ENCODE results near the gene LSR. TPM values are rescaled to one million over a fixed set of nuclear protein-coding genes. Genes with fewer than 3 reads are reported as not detected.

Gene LSR
- total and polyA plus RNA-seq, 8 donors = 50.6 to 130 (median 61.4) TPM

DNA sequence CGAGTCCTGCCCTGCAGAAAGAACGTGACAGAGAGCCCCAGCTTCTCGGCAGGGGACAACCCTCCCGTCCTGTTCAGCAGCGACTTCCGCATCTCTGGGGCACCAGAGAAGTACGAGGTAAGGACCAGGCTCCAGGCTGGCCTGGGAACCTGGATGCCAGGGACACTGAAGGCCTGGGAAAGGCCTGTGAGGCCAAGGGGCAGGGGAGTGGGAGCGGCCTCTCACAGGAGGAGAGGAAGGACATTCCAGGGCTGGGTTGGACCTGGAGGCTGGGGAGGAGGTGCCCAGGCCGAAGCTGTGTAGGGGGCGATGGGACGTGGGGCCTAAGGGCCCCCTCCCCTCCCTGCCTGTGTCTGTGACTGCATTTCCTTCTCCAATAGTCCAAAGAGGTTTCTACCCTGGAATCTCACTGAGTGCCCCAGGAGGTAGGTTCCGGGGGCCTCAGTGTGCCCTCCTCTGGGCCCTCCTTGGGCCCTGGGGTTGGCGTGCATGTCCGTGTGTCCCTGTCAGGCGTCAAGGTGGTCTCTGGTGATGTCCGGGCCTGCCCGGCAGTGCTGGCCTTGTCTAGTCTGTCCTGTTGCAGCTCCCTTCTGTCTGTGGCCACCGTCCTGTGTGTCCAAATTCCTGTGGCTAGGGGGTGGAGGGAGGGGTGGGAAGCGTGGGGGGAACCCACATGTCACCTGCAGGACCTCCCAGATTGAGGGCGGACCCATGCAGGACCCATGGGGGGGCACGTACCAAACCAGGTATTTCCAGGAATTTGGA lies 63.3 kb downstream of the LSR start:
- ATAC-seq (peak; percentile 20), DNase-seq (peak in 1 of 4 donors; percentile 66)
- Histone ChIP-seq H3K36me3 (no peaks in the 10 kb centered on the region), H3K4me3 (no peak overlapping the region), H3K27me3 (peaks cover 0 to 9% of the 10 kb centered on the region in 2 donors), H3K4me1 (peaks cover 0 to 10% of the 10 kb centered on the region in 2 donors), H3K9me3 (no peaks in the 10 kb centered on the region), H3K27ac (no peak overlapping the region)
- intact Hi-C loops (cut with DNase I) = no loop called here
- TF ChIP-seq, protein P1, sequence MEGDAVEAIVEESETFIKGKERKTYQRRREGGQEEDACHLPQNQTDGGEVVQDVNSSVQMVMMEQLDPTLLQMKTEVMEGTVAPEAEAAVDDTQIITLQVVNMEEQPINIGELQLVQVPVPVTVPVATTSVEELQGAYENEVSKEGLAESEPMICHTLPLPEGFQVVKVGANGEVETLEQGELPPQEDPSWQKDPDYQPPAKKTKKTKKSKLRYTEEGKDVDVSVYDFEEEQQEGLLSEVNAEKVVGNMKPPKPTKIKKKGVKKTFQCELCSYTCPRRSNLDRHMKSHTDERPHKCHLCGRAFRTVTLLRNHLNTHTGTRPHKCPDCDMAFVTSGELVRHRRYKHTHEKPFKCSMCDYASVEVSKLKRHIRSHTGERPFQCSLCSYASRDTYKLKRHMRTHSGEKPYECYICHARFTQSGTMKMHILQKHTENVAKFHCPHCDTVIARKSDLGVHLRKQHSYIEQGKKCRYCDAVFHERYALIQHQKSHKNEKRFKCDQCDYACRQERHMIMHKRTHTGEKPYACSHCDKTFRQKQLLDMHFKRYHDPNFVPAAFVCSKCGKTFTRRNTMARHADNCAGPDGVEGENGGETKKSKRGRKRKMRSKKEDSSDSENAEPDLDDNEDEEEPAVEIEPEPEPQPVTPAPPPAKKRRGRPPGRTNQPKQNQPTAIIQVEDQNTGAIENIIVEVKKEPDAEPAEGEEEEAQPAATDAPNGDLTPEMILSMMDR (IDR thresholded peaks at IDR 0.05) = no peak

DNA sequence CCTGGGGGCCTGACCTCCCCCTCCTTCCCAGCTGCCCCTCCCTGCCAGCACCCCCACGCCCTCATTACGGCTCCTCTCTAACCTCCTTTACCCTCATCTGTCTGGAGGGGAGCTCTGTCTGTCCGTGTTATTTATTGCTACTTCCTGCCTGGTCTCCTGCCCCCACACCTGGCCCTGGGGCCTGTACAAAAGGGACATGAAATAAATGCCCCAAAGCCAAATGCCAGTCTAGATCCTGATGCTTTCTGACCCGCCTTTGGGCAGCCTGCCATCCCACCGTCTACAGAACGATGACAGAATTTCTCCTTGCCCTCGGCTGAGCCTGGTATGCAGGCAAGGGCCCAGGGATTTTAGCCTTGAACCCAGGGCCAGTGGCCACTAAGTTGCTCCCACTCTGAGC lies 64.8 kb downstream of the LSR start:
- Histone ChIP-seq H3K27ac (no peak overlapping the region), H3K4me3 (no peak overlapping the region), H3K27me3 (peaks cover 0 to 9% of the 10 kb centered on the region in 2 donors), H3K4me1 (peaks cover 0 to 23% of the 10 kb centered on the region in 2 donors), H3K9me3 (no peaks in the 10 kb centered on the region), H3K36me3 (no peaks in the 10 kb centered on the region)
- DNase-seq (peak in 1 of 4 donors; percentile 28), ATAC-seq (no peak)
- intact Hi-C loops (cut with DNase I) = no loop called here
- TF ChIP-seq, protein P1 (IDR thresholded peaks at IDR 0.05) = no peak

DNA sequence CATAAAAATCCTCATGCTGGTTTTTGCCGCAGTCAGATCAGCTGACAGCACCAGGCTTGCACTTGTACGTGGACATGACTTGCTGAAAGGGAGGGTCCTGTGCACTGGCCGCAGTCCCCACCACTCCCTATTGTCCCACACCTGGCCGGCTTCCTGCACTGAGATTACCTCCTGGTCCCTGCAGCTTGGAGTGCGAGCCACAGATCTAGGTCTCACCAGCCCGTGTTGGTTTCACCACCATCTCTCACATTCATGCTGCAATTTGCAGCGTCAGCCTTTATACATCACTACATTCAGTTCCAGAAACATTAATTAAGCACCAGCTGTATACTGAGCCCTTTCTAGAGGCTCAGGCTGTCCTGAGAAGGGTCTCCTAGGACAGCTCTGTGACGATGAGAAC lies 65.2 kb downstream of the LSR start:
- TF ChIP-seq, protein P1 (IDR thresholded peaks at IDR 0.05) = no peak
- peaks cover 0 to 9% of the 10 kb centered on the region in 2 donors for H3K27me3 ChIP-seq
- H3K4me1 ChIP-seq = peaks cover 0 to 27% of the 10 kb centered on the region in 2 donors
- intact Hi-C loops (cut with DNase I) = no loop called here
- DNase-seq = no peak
- H3K4me3 ChIP-seq = no peak overlapping the region
- H3K9me3 ChIP-seq = no peaks in the 10 kb centered on the region
- H3K36me3 ChIP-seq = no peaks in the 10 kb centered on the region
- no peak for ATAC-seq
- H3K27ac ChIP-seq = no peak overlapping the region

DNA sequence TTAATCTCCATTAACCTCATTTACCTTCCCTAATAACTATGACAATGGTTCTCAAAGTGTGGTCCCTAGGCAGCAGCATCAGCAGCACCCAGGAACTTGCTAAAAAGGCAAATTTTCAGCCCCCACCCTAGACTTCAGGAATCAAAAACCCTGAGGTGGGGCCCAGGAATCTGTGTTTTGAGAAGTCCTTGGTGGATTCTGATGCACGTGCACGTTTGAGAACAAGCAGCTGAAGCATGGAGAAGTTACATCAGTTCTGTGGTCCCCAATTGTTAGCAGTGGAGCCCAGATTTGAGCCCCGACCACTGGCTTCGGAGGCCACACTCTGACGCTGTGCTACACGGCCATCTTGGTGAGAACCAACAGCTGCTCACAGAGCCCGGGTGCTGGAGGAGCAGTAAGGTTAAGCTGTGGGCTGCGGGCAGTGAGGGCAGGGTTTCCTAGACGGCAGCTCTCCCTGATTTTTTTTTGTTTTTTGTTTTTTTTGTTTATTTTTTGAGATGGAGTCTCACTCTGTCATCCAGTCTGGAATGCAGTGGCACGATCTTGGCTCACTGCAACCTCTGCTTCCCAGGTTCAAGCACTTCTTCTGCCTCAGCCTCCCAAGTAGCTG lies 66.2 kb downstream of the LSR start:
- no peak overlapping the region for H3K4me3 ChIP-seq
- intact Hi-C loops (cut with DNase I) = no loop called here
- TF ChIP-seq, protein P1 (IDR thresholded peaks at IDR 0.05) = no peak

DNA sequence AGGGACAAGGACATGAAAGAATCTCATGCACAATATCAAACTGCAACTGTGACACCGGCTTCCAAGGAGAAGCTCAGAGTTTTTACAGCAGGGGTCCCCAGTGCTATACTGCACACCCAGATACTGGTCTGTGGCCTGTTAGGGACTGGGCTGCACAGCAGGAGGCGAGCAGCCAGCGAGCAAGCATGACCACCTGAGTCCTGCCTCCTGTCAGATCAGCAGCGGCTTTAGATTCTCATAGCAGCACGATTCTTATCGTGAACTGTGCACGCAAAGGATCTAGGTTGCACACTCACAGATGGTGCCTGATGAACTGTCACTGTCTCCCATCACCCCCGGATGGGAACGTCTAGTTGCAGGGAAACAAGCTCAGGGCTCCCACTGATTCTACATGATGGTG lies 67.1 kb downstream of the LSR start:
- ATAC-seq (no peak), DNase-seq (peak in 1 of 4 donors; percentile 13)
- TF ChIP-seq, protein P1 (IDR thresholded peaks at IDR 0.05) = no peak
- Histone ChIP-seq H3K4me3 (no peak overlapping the region), H3K9me3 (no peaks in the 10 kb centered on the region), H3K27me3 (peaks cover 0 to 9% of the 10 kb centered on the region in 2 donors), H3K36me3 (no peaks in the 10 kb centered on the region), H3K4me1 (peaks cover 0 to 46% of the 10 kb centered on the region in 2 donors), H3K27ac (no peak overlapping the region)
- intact Hi-C loops (cut with DNase I) = no loop called here

More for the DNA sequence above, 66.2 kb downstream of the LSR start:
- Histone ChIP-seq H3K36me3 (no peaks in the 10 kb centered on the region), H3K4me1 (peaks cover 0 to 36% of the 10 kb centered on the region in 2 donors), H3K27ac (no peak overlapping the region), H3K27me3 (peaks cover 0 to 9% of the 10 kb centered on the region in 2 donors), H3K9me3 (no peaks in the 10 kb centered on the region)
- DNase-seq = peak in 1 of 4 donors; percentile 55
- ATAC-seq = no peak
